Stimulated activated CD4-positive, alpha-beta T cell treated with anti-CD3 and anti-CD28 coated beads, Interleukin-4, amount 100 ng/mL, for 48 hours (primary cell): ENCODE data around the gene FAM174C.
"Not testable (repeated sequence)": the region's sequence is repeated elsewhere in the genome, so short reads cannot be mapped to it uniquely, and the experiment has no call there.

ENCODE experiments used
- DNase-seq, 2 donors: peaks; one replicate each; pipeline ENCODE4 v3.0.0-alpha.2; 2020; ENCODE audit warnings: low read depth in 2 of 2

The FAM174C gene

GRCh38 chr19:1299801-1300200 lies 24.5 kb downstream of the FAM174C start:
- no peak for DNase-seq

GRCh38 chr19:1300744-1301490 lies 25.6 kb downstream of the FAM174C start:
- DNase-seq = no peak

- no peak for DNase-seq
These were observed 27.4 kb downstream of the FAM174C start for GRCh38 chr19:1302533-1303239.

DNA sequence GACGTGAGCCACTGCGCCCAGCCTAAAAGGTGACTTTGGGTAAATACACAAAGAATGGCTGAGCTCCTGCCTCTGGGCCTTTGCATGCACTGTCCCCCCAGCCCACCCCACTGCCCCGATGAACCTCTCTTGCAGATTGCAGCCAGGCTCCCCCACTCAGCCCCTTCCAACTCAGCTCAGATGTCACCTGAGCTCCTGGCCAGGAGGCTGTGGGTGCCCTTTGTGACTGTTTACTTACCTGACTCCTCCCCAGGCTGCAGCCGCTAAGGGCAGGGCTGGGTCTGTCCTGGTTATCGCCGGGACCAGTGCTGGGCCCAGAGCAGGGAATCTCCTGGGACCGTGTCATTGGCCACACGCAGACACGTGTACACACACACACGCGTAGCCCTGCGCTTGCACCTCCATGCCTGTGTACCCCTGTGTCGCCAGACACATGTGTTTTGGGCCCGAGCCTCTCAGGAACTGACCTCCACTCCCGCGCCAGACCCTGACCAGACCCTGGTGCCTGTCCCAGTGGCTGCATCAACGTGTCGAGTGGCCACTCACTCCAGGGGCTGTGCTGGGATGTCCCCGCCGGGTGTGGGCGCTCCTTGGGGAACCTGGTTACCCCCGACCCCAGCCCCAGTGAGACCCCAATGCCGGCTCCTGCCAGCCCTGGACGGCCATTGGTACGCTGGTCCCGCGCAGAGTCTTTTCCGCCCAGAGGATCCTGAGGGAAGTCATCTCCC lies 29.0 kb downstream of the FAM174C start:
- DNase-seq = no peak

GRCh38 chr19:1305354-1305753 lies 30.0 kb downstream of the FAM174C start:
- DNase-seq = not testable (repeated sequence)

GRCh38 chr19:1307320-1307719 lies 32.0 kb downstream of the FAM174C start:
- no peak for DNase-seq

DNA sequence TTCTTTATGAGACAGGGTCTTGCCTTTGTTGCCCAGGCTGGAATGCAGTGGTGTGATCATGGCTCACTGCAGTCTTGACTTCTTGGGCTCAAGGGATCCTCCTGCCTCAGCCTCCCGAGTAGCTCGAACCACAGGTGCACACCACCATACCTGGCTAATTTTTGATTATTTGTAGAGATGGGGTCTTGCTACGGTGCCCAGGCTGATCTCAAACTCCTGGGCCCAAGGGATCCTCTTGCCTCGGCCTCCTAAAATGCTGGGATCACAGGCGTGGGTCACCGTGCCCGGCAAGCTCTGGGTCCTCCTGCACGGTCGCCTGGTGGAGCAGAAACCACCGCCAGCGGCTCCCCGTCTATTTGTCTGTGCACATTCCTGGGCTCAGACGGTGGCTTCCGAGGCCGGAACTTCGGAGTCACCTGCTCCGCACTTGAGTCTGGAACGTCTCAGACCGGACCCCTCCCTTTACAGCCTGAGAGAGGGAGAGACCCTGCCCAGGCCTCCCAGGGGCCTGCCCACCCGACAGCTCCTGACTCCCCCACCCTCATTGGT lies 32.5 kb downstream of the FAM174C start:
- DNase-seq = no peak

DNA sequence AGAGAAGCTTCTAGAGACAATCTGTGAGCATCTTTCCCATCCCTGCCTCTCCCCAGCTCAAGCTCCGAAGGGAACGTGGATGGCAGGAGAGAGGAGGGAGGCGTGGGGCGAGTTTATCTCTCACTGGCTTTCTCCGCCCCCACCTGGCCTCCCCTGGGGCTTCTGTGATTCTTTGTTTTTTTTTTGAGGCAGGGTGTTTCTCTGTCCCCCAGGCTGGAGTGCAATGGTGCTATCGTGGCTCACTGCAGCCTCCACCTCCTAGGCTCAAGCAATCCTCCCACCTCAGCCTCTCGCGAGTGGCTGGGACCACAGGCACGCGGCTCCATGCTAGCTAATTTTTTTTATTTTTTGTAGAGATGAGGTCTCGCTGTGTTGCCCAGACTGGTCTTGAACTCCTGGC lies 33.4 kb downstream of the FAM174C start:
- DNase-seq = no peak

DNA sequence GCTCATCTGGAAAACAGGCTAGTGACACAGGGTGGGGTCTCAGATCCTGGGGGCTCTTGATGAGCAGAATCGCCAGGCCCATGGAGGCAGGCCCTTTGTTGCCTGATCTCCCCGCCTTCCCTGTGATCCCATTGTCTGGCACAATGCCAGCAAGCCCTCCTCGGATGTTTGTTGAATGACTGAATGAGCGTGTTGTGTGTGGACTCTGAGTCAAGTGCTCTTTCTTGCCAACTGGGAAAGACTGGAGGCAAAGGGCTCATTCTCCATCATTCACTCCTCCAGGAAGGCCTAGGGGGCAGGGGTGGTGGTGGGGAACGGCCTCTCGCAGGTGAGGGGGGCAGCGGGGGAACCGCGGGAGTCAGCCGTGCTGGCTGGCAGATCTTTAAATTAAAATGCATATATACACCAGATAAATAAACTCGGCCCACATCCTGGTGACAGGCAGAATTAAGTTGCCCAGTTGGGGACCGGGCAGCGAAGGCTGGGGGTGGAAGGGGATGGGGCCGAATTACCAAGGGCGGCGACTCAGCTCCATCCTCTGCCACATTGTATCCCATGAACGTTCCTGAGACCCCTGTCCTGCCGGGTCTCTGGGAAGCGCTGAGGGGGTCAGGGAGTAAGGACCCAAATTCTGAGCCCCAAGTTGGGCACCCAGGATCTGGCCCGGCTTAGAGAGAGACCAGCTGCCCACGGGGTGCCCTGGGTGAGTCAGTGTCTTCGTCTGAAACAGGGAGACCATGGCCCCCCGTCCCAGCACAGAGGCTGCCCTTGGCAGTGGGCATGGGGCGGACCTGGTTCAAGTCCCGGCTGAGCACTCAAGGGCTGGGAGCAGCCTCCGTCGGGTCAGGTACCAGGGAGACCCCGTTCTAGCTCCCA lies 34.9 kb downstream of the FAM174C start:
- DNase-seq = no peak

GRCh38 chr19:1310853-1311180 lies 35.5 kb downstream of the FAM174C start:
- DNase-seq = no peak

DNA sequence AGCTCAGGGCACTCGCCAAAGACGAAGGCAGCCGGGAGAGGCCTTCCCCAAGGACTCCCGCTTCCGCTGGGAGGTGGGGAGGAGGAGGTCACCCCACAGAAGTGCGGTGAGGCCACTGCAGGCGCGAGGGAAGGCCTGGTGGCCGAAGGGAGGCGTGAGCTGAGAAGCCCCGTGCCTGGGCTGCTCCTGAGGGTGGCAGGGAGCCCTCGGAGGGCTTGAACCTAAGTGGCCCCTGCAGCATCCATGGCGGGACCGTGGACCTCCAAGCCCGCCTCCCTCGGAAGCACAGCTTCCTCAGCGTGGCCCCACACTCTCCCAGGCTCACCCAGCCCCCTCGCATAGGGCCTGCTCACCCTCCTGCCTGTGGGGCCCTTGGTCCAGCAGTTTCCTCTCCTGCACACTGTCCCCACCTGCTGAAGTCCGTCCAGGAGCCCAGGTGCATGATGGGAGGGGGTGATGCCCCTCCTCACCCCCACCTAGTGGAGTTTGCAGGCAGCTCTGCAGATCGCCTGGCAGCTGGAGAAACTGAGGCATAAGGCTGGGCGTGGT lies 36.3 kb downstream of the FAM174C start:
- no peak for DNase-seq

GRCh38 chr19:1312767-1313694 lies 37.7 kb downstream of the FAM174C start:
- DNase-seq = no peak

GRCh38 chr19:1313695-1314613 lies 38.6 kb downstream of the FAM174C start:
- no peak for DNase-seq

DNA sequence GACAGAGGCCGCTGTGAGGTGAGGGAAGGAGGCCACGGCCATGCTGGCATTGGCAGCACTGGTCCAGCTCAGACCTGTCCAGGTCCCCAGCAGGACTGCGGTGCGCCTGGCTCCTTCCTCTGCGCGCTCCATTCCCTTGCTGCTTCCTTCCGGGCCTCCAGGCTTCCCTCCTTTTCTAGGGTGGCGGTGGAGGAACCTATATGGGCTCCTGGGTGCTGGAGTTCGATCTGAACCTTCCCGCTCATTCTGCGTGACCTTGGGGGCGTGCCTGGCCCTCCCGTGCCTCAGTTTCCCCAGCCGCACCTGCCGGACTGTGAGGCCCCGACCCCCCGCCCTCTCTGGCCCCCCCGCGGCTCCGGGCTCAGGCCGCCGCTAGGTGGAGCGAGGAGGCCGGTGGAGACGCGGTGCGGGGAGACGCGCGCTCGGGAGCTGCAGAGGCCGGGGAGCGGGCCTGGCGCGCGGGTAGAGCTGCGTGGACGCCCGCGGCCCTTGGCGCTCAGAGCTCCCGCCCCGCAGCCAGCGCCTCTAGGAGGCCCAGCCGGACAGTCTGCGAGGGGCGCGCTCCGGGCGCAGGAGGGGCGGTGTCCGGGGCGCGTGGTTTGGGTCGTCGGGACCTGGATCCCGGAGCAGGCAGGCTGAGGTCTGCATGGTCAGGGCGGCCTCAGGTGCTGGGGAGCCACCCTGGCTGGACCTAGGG lies 40.3 kb downstream of the FAM174C start:
- DNase-seq = peak; percentile 23 to 24

- no peak for DNase-seq
These were observed 41.1 kb downstream of the FAM174C start for GRCh38 chr19:1316466-1316865.

GRCh38 chr19:1317274-1318003 lies 42.1 kb downstream of the FAM174C start:
- no peak for DNase-seq

DNA sequence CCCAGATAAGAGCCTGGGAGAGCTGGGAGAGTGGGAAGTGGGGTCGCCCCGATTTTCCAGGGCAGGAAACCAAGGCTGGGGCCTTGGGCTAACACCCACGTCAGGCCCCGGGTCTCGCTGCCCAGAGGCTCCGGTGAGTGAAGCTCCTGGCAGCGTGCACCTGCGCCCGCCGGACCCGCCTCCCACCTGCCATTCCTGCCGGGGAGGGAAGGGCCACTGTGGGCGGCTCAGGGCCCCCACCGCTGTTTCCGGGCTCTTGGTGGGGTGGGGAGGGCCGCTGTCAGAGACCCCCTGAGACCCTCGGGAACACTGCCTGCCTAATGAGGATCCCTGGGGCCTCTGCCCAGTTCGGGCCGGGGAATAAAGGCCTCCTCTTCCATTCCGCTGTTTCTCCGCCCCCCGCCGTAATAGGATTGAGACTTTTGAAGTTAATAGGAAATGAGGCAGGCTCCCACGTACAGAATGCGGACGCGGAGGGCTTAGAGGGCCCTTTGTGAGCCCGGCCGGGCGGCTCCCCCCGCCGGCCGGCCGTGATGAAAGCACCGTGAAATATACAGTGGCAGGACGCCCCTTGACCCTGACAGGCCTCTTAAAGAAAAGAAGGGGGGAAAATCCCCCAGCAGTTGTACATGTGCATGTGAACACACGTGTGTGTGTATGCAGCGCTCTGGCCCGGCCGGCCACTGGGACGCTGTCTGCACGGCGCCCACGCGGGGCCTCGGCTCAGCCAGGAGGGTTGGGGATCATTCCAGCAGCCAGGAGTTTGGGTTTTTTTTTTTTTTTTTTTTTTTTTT lies 43.5 kb downstream of the FAM174C start:
- no peak for DNase-seq
